Upper lobe of left lung (tissue), 4 donors: ENCODE results near the gene NLGN1.

ENCODE experiments used
- EP300 ChIP-seq, 4 donors: sonication (generic); formaldehyde crosslinking; IDR thresholded peaks; one replicate each; pipeline ENCODE4 v1.5.1; 2017; ENCODE audit warnings: antibody characterized with exemption in 4 of 4, control low read depth in 2 of 4
- TF ChIP-seq, protein P1 (sequence below), 6 experiments: fragments of 450-650 bp in 4 of 6; fragments of 200-600 bp in 2 of 6; sonication (generic) in 2 of 6; IDR thresholded peaks; one replicate each; pipeline ENCODE4 v1.5.1; 2016 to 2019; ENCODE audit warnings: antibody characterized with exemption in 6 of 6

DNA sequence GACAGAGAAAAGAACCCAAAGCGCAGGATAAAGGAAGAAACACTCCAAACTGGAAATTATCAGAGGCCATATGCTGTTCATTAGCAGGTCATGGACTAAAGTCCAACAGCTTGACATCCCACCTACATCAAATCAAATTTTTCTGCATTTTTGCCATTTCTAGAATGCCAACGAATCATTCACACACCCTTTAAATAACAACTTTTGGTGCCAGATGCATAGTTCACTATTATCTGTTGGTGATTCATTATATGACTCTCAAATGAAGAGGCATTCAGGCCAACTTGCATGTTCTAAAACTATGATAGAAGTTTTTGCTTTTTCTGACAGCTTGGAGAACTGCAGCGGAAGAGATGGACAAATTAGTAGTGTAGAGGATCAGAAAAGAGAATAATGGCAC, 931.8 kb downstream of the NLGN1 start:
- TF ChIP-seq, protein P1, sequence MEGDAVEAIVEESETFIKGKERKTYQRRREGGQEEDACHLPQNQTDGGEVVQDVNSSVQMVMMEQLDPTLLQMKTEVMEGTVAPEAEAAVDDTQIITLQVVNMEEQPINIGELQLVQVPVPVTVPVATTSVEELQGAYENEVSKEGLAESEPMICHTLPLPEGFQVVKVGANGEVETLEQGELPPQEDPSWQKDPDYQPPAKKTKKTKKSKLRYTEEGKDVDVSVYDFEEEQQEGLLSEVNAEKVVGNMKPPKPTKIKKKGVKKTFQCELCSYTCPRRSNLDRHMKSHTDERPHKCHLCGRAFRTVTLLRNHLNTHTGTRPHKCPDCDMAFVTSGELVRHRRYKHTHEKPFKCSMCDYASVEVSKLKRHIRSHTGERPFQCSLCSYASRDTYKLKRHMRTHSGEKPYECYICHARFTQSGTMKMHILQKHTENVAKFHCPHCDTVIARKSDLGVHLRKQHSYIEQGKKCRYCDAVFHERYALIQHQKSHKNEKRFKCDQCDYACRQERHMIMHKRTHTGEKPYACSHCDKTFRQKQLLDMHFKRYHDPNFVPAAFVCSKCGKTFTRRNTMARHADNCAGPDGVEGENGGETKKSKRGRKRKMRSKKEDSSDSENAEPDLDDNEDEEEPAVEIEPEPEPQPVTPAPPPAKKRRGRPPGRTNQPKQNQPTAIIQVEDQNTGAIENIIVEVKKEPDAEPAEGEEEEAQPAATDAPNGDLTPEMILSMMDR (IDR thresholded peaks at IDR 0.05), result no peak
- TF ChIP-seq EP300 (IDR thresholded peaks at IDR 0.05), result no peak
